CD14-positive monocyte (primary cell): ENCODE data around the gene SLC22A13. TPM values are rescaled to one million over a fixed set of nuclear protein-coding genes. Genes with fewer than 3 reads are reported as not detected.

ENCODE experiments used
- DNase-seq, 3 donors: peaks; one replicate each; pipeline ENCODE4 v3.0.0-alpha.2; 2011 to 2022
- H2AFZ ChIP-seq: 2 replicates; pipeline ENCODE4 v1.6.0; 2012; ENCODE audit warnings: mild to moderate bottlenecking, low read depth, low read length, inconsistent platforms; ENCODE audit not compliant: insufficient read depth, poor library complexity, severe bottlenecking
- H3K27ac ChIP-seq, 2 donors: 1 replicate in 1 of 2; 2 replicates in 1 of 2; pipeline ENCODE4 v1.5.1; 2012 to 2013; ENCODE audit warnings: low read length in 2 of 2, control low read depth in 1 of 2, inconsistent platforms in 1 of 2, low read depth in 1 of 2, mild to moderate bottlenecking in 1 of 2
- H3K27me3 ChIP-seq, 2 donors: one replicate each; pipeline versions ENCODE4 v1.6.0 to v1.6.1; 2011 to 2013; ENCODE audit warnings: low read length in 2 of 2; ENCODE audit not compliant: control insufficient read depth in 2 of 2, insufficient read depth in 2 of 2
- H3K36me3 ChIP-seq, 2 donors: replicated peaks in 1 of 2; 1 replicate in 1 of 2; 2 replicates in 1 of 2; pipeline versions ENCODE4 v1.5.1 to v1.6.1; 2012 to 2013; ENCODE audit warnings: low read length in 2 of 2, control low read depth in 1 of 2, inconsistent platforms in 1 of 2, mild to moderate bottlenecking in 1 of 2; ENCODE audit not compliant: insufficient read depth in 2 of 2, control insufficient read depth in 1 of 2
- H3K4me1 ChIP-seq, 2 donors: 1 replicate in 1 of 2; 2 replicates in 1 of 2; pipeline versions ENCODE4 v1.5.1 to v1.6.1; 2012 to 2013; ENCODE audit warnings: low read length in 2 of 2, control low read depth in 1 of 2, inconsistent platforms in 1 of 2, mild to moderate bottlenecking in 1 of 2, moderate library complexity in 1 of 2; ENCODE audit not compliant: insufficient read depth in 2 of 2, control insufficient read depth in 1 of 2
- H3K4me2 ChIP-seq: replicated peaks from 2 replicates; pipeline ENCODE3; 2012; ENCODE audit warnings: low read length, moderate library complexity, mild to moderate bottlenecking; ENCODE audit not compliant: poor library complexity, severe bottlenecking; ENCODE audit errors: extremely low read depth
- H3K4me3 ChIP-seq, 3 experiments: fragments of 200-600 bp in 1 of 3; sonication (generic) in 1 of 3; replicated peaks in 1 of 3; 1 replicate in 2 of 3; 2 replicates in 1 of 3; pipeline ENCODE4 v1.5.1; 2011 to 2013; ENCODE audit warnings: low read length in 3 of 3, mild to moderate bottlenecking in 3 of 3, control low read depth in 2 of 3, low read depth in 2 of 3, inconsistent platforms in 1 of 3, moderate library complexity in 1 of 3
- H3K79me2 ChIP-seq: 2 replicates; pipeline ENCODE4 v1.6.0; 2012; ENCODE audit warnings: mild to moderate bottlenecking, control low read depth, inconsistent platforms, low read length, moderate library complexity; ENCODE audit not compliant: insufficient read depth
- H3K9ac ChIP-seq: 2 replicates; pipeline ENCODE4 v1.6.0; 2017; ENCODE audit warnings: low read length, mild to moderate bottlenecking; ENCODE audit not compliant: insufficient read depth, poor library complexity, severe bottlenecking
- H3K9me3 ChIP-seq, 2 donors: replicated peaks in 1 of 2; 1 replicate in 1 of 2; 2 replicates in 1 of 2; pipeline versions ENCODE4 v1.5.1 to v1.6.1; 2012 to 2013; ENCODE audit warnings: low read length in 2 of 2, control low read depth in 1 of 2; ENCODE audit not compliant: control insufficient read depth in 1 of 2, insufficient read depth in 1 of 2
- H4K20me1 ChIP-seq: 2 replicates; pipeline ENCODE4 v1.6.0; 2012; ENCODE audit warnings: mild to moderate bottlenecking, low read length, control low read depth, moderate library complexity; ENCODE audit not compliant: insufficient read depth
- H3K27ac Mint-ChIP-seq, 7 donors: one replicate each; pipeline ENCODE4 v1.8.0; 2020; ENCODE audit warnings: mild to moderate bottlenecking in 7 of 7, mixed read lengths in 7 of 7, moderate library complexity in 6 of 7, inconsistent platforms in 2 of 7
- H3K27me3 Mint-ChIP-seq, 3 donors: one replicate each; pipeline ENCODE4 v1.8.0; 2021 to 2022; ENCODE audit warnings: low read depth in 3 of 3, mild to moderate bottlenecking in 3 of 3, mixed read lengths in 3 of 3, moderate library complexity in 3 of 3, inconsistent platforms in 1 of 3
- H3K36me3 Mint-ChIP-seq, 2 donors: one replicate each; pipeline ENCODE4 v1.8.0; 2020; ENCODE audit warnings: mixed read lengths in 2 of 2, inconsistent platforms in 1 of 2, mild to moderate bottlenecking in 1 of 2
- H3K4me1 Mint-ChIP-seq: one replicate; pipeline ENCODE4 v1.8.0; 2020; ENCODE audit warnings: mild to moderate bottlenecking, mixed read lengths
- H3K4me3 Mint-ChIP-seq, 2 donors: one replicate each; pipeline ENCODE4 v1.8.0; 2020; ENCODE audit warnings: mild to moderate bottlenecking in 2 of 2, mixed read lengths in 2 of 2, moderate library complexity in 1 of 2
- H3K9me3 Mint-ChIP-seq, 7 donors: one replicate each; pipeline ENCODE4 v1.8.0; 2020 to 2022; ENCODE audit warnings: mixed read lengths in 7 of 7, mild to moderate bottlenecking in 6 of 7, moderate library complexity in 6 of 7, inconsistent platforms in 2 of 7
- CTCF ChIP-seq: fragments of 200-600 bp; IDR thresholded peaks from one replicate; pipeline ENCODE4 v1.8.0; 2022; ENCODE audit warnings: antibody characterized with exemption, mild to moderate bottlenecking
- WGBS: methylation state at CpG from one replicate; pipeline ENCODE4 v1.1.5; 2013; ENCODE audit warnings: missing lambda C conversion rate; ENCODE audit not compliant: insufficient coverage; 5-methylcytosine and 5-hydroxymethylcytosine counted together
- intact Hi-C, 2 donors: fragments of 100-400 bp; cut with micrococcal nuclease; formaldehyde crosslinking; loops; one replicate each; pipeline versions ENCODE4 v1.15.0 to v1.15.1; 2023
- polyA plus RNA-seq, 3 donors: library from polyadenylated mRNA; depleted of rRNA in 1 of 3; unstranded in 2 of 3; stranded (reverse) in 1 of 3; fragments of 300-500 nt in 2 of 3; fragments of >200 nt in 1 of 3; fragmentation: Illumina TruSeq in 2 of 3; gene quantifications; 1 replicate in 2 of 3; 2 replicates in 1 of 3; pipeline ENCODE4 v1.2.3, GENCODE V29; 2012 to 2021

The SLC22A13 gene
- polyA plus RNA-seq, 3 donors = 0.19 TPM; not detected in 2

DNA sequence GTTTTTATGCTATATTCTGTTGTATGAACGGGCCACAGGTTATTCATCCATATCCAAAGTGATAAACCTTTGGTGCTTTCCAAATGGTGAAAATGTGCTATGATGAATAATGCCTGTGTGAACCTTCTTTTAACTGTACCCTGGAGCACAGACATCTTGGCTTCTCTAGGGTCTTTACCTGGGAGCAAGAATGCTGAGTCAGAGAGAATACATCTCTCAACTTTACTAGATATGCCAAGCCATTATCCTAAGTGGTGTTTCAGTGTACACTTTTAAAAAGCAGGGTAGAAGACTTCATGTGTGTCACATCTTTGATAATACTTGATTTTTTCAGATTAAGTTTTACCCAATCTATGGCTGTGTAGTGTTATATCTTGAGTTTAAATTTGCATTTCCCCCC, 57.4 kb downstream of the SLC22A13 start:
- no peak for TF ChIP-seq CTCF
- peaks cover 0 to 30% (median 6%) of the 10 kb centered on the region in 7 donors for H3K9me3 Mint-ChIP-seq
- no peaks in the 10 kb centered on the region for H3K36me3 Mint-ChIP-seq
- H3K4me3 Mint-ChIP-seq = no peak overlapping the region
- no peaks in the 10 kb centered on the region for H3K36me3 ChIP-seq
- no peaks in the 10 kb centered on the region for H3K4me1 ChIP-seq
- no peak overlapping the region for H3K4me3 ChIP-seq
- no peak overlapping the region for H2AFZ ChIP-seq
- H4K20me1 ChIP-seq = no peaks in the 10 kb centered on the region
- peaks cover 4 to 9% (median 6%) of the 10 kb centered on the region in 3 donors for H3K27me3 Mint-ChIP-seq
- no peak for DNase-seq
- WGBS = no CpG with 5 or more reads among the region's 1 CpG
- no peaks in the 10 kb centered on the region for H3K27me3 ChIP-seq
- H3K9me3 ChIP-seq = no peaks in the 10 kb centered on the region
- intact Hi-C loops = no loop called here
- no peaks in the 10 kb centered on the region for H3K79me2 ChIP-seq
- peak overlapping the region in 1 of 7 donors; percentile 51 for H3K27ac Mint-ChIP-seq
- H3K4me1 Mint-ChIP-seq = no peaks in the 10 kb centered on the region
- H3K4me2 ChIP-seq = no peak overlapping the region
- no peak overlapping the region for H3K9ac ChIP-seq
- H3K27ac ChIP-seq = no peak overlapping the region

- no peaks in the 10 kb centered on the region for H3K9me3 ChIP-seq
- WGBS = 83% methylated on average over 1 of the region's 2 CpGs
- Mint-ChIP-seq H3K4me3 (no peak overlapping the region), H3K4me1 (no peaks in the 10 kb centered on the region), H3K27ac (no peak overlapping the region), H3K27me3 (peaks cover 4 to 9% (median 6%) of the 10 kb centered on the region in 3 donors), H3K9me3 (peaks cover 0 to 30% (median 7%) of the 10 kb centered on the region in 7 donors), H3K36me3 (no peaks in the 10 kb centered on the region)
- no peak overlapping the region for H3K4me3 ChIP-seq
- H3K4me1 ChIP-seq = no peaks in the 10 kb centered on the region
- DNase-seq = peak in 1 of 3 donors; percentile 2
- no peaks in the 10 kb centered on the region for H3K36me3 ChIP-seq
- TF ChIP-seq CTCF = no peak
- H3K4me2 ChIP-seq = no peak overlapping the region
- H3K27me3 ChIP-seq = no peaks in the 10 kb centered on the region
- H4K20me1 ChIP-seq = no peaks in the 10 kb centered on the region
- no peaks in the 10 kb centered on the region for H3K79me2 ChIP-seq
- no peak overlapping the region for H3K9ac ChIP-seq
- intact Hi-C loops = no loop called here
- no peak overlapping the region for H3K27ac ChIP-seq
- no peak overlapping the region for H2AFZ ChIP-seq
Observed at GRCh38 chr3:38325256-38325655, 59.6 kb downstream of the SLC22A13 start.
